H1 (cell line): ENCODE measurements around the gene SIX3. TPM values are rescaled to one million over a fixed set of nuclear protein-coding genes. Genes with fewer than 3 reads are reported as not detected.

Experiments
- ASH2L ChIP-seq: fragments of 200-600, 300-600 bp; sonication (generic); IDR thresholded peaks from one replicate; pipeline ENCODE4 v1.7.1; 2017; ENCODE audit warnings: low read length
- EZH2 ChIP-seq: fragments of 200-600 bp; sonication (generic); IDR thresholded peaks from 2 replicates; pipeline ENCODE4 v1.7.1; 2012; ENCODE audit warnings: low read depth, mild to moderate bottlenecking, moderate library complexity, low read length, inconsistent platforms; ENCODE audit not compliant: severe bottlenecking
- HDAC6 ChIP-seq: IDR thresholded peaks from one replicate; pipeline ENCODE4 v1.7.1; 2012; ENCODE audit warnings: low read depth, mild to moderate bottlenecking, inconsistent platforms, low read length, moderate library complexity
- KDM4A ChIP-seq: IDR thresholded peaks from one replicate; pipeline ENCODE4 v1.7.1; 2012; ENCODE audit warnings: low read depth, mild to moderate bottlenecking, moderate library complexity, low read length, inconsistent platforms; ENCODE audit not compliant: severe bottlenecking
- POLR2A ChIP-seq, 2 experiments: IDR thresholded peaks; 1 replicate in 1 of 2; 2 replicates in 1 of 2; pipeline ENCODE4 v1.6.1; 2011; ENCODE audit warnings: low read depth in 2 of 2, low read length in 2 of 2, mild to moderate bottlenecking in 2 of 2; ENCODE audit errors: control extremely low read depth in 1 of 2
- RFX5 ChIP-seq: IDR thresholded peaks from 2 replicates; pipeline ENCODE4 v1.6.1; 2011; ENCODE audit warnings: low read depth, low read length, improper control_type of control experiment, borderline replicate concordance
- USF2 ChIP-seq: IDR thresholded peaks from 2 replicates; pipeline ENCODE4 v1.6.1; 2011; ENCODE audit warnings: low read length, improper control_type of control experiment
- polyA plus RNA-seq, 7 experiments: library from polyadenylated mRNA; depleted of rRNA in 3 of 7; stranded (reverse) in 5 of 7; unstranded in 2 of 7; fragments of >200 nt in 5 of 7; fragments of 200-250 nt in 2 of 7; gene quantifications; 1 replicate in 5 of 7; 2 replicates in 1 of 7; 4 replicates in 1 of 7; pipeline versions ENCODE4 v1.2.1 to v1.2.3, GENCODE V29; 2011 to 2013; ENCODE audit warnings: missing spikeins in 2 of 7, mixed read lengths in 2 of 7
- total RNA-seq: library from RNA; stranded (reverse); fragmentation: NEBNext Ultra II Directional; extraction: Animal tissue kit (Norgen Biotek cat#: 25700); gene quantifications from 2 replicates; pipeline ENCODE4 v1.2.1, GENCODE V29; 2021
- TF ChIP-seq, protein P1 (sequence below): IDR thresholded peaks from 2 replicates; pipeline ENCODE4 v1.6.1; 2012; ENCODE audit warnings: low read length, inconsistent platforms

SIX3 gene
- total and polyA plus RNA-seq, 2 of the 8 experiments (the other 6 are each of a cell fraction or from before 2014, with no cell fraction given): 0.02 to 0.19 TPM

- TF ChIP-seq, protein P1, sequence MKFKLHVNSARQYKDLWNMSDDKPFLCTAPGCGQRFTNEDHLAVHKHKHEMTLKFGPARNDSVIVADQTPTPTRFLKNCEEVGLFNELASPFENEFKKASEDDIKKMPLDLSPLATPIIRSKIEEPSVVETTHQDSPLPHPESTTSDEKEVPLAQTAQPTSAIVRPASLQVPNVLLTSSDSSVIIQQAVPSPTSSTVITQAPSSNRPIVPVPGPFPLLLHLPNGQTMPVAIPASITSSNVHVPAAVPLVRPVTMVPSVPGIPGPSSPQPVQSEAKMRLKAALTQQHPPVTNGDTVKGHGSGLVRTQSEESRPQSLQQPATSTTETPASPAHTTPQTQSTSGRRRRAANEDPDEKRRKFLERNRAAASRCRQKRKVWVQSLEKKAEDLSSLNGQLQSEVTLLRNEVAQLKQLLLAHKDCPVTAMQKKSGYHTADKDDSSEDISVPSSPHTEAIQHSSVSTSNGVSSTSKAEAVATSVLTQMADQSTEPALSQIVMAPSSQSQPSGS: no peak
- peak; percentile 3 for TF ChIP-seq EZH2
- no peak for TF ChIP-seq POLR2A (IDR thresholded peaks at IDR 0.05; ENCODE audit: control extremely low read depth in 1 of 2, low read depth in 2 of 2, low read length in 2 of 2)
- peak; percentile 1 for TF ChIP-seq ASH2L
- TF ChIP-seq KDM4A: no peak
- TF ChIP-seq USF2: no peak
- no peak for TF ChIP-seq HDAC6
- no peak for TF ChIP-seq RFX5
Observed at GRCh38 chr2:44935729-44936098, 5.8 kb upstream of the SIX3 start (continued).
